Natural killer cell (primary cell): Measurements from ENCODE around the gene TMEM171. TPM values are rescaled to one million over a fixed set of nuclear protein-coding genes. Genes with fewer than 3 reads are reported as not detected.

Experiments
- ATAC-seq, 3 donors: fragments of 150-1000 bp in 2 of 3; fragments of 200-7000 bp in 1 of 3; cut with Tn5 transposase; 1 replicate in 1 of 3; 2 replicates in 2 of 3; pipeline ENCODE4 v1.10.0; 2021; ENCODE audit warnings: mild to moderate bottlenecking in 2 of 3, moderate library complexity in 2 of 3
- DNase-seq, 2 donors: peaks; one replicate each; pipeline versions ENCODE4 v3.0.0 to v3.0.0-alpha.2; 2013 to 2021; ENCODE audit warnings: mixed read lengths in 1 of 2
- H3K27ac ChIP-seq: one replicate; pipeline ENCODE4 v1.5.1; 2013; ENCODE audit warnings: mild to moderate bottlenecking, low read length
- H3K27me3 ChIP-seq: one replicate; pipeline ENCODE4 v1.6.1; 2013; ENCODE audit warnings: low read length; ENCODE audit not compliant: control insufficient read depth, insufficient read depth
- H3K36me3 ChIP-seq: one replicate; pipeline ENCODE4 v1.6.1; 2013; ENCODE audit warnings: low read length; ENCODE audit not compliant: control insufficient read depth, insufficient read depth
- H3K4me1 ChIP-seq: one replicate; pipeline ENCODE4 v1.6.1; 2013; ENCODE audit warnings: low read length; ENCODE audit not compliant: control insufficient read depth, insufficient read depth
- H3K4me3 ChIP-seq: one replicate; pipeline ENCODE4 v1.5.1; 2013; ENCODE audit warnings: low read length
- H3K9me3 ChIP-seq: one replicate; pipeline ENCODE4 v1.6.1; 2013; ENCODE audit warnings: low read length; ENCODE audit not compliant: control insufficient read depth, insufficient read depth
- H3K27ac Mint-ChIP-seq, 2 donors: one replicate each; pipeline ENCODE4 v1.8.0; 2022; ENCODE audit warnings: mild to moderate bottlenecking in 2 of 2, mixed read lengths in 2 of 2, moderate library complexity in 1 of 2
- H3K27me3 Mint-ChIP-seq, 2 donors: one replicate each; pipeline ENCODE4 v1.8.0; 2022; ENCODE audit warnings: low read depth in 2 of 2, mixed read lengths in 2 of 2
- H3K36me3 Mint-ChIP-seq: one replicate; pipeline ENCODE4 v1.8.0; 2022; ENCODE audit warnings: mixed read lengths
- H3K4me1 Mint-ChIP-seq, 2 donors: one replicate each; pipeline ENCODE4 v1.8.0; 2022; ENCODE audit warnings: mixed read lengths in 2 of 2
- H3K4me3 Mint-ChIP-seq: one replicate; pipeline ENCODE4 v1.8.0; 2022; ENCODE audit warnings: mild to moderate bottlenecking, moderate library complexity, mixed read lengths
- H3K9me3 Mint-ChIP-seq, 2 donors: one replicate each; pipeline ENCODE4 v1.8.0; 2022; ENCODE audit warnings: mixed read lengths in 2 of 2
- WGBS: methylation state at CpG from one replicate; pipeline ENCODE4 v1.1.7; 2013; ENCODE audit warnings: missing lambda C conversion rate; ENCODE audit not compliant: insufficient coverage; 5-methylcytosine and 5-hydroxymethylcytosine counted together
- intact Hi-C: fragments of 100-400 bp; cut with micrococcal nuclease; formaldehyde crosslinking; loops from one replicate; pipeline ENCODE4 v1.14.2; 2022
- total RNA-seq, 4 donors: library from RNA; stranded (reverse); fragments of 120-200 nt in 1 of 4; gene quantifications; one replicate each; pipeline versions ENCODE4 v1.2.3 to v1.2.4, GENCODE V29; 2013 to 2022
- TF ChIP-seq, protein P1 (sequence below): fragments of 200-600 bp; IDR thresholded peaks from one replicate; pipeline ENCODE4 v1.8.0; 2022; ENCODE audit warnings: antibody characterized with exemption

The TMEM171 gene
- total RNA-seq, 3 donors from 2014 or later (not counting 1 experiment from before 2014, with no cell fraction given): 0.42 to 2.1 (median 0.88) TPM

GRCh38 chr5:73149540-73149939 lies 29.2 kb downstream of the TMEM171 start:
- TF ChIP-seq, protein P1, sequence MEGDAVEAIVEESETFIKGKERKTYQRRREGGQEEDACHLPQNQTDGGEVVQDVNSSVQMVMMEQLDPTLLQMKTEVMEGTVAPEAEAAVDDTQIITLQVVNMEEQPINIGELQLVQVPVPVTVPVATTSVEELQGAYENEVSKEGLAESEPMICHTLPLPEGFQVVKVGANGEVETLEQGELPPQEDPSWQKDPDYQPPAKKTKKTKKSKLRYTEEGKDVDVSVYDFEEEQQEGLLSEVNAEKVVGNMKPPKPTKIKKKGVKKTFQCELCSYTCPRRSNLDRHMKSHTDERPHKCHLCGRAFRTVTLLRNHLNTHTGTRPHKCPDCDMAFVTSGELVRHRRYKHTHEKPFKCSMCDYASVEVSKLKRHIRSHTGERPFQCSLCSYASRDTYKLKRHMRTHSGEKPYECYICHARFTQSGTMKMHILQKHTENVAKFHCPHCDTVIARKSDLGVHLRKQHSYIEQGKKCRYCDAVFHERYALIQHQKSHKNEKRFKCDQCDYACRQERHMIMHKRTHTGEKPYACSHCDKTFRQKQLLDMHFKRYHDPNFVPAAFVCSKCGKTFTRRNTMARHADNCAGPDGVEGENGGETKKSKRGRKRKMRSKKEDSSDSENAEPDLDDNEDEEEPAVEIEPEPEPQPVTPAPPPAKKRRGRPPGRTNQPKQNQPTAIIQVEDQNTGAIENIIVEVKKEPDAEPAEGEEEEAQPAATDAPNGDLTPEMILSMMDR: no peak
- WGBS: 68% methylated on average over 3 of the region's 3 CpGs
- Mint-ChIP-seq H3K27me3 (peaks cover 17 to 23% of the 10 kb centered on the region in 2 donors), H3K4me3 (no peak overlapping the region), H3K36me3 (no peaks in the 10 kb centered on the region), H3K27ac (no peak overlapping the region), H3K4me1 (peaks cover 6 to 8% of the 10 kb centered on the region in 2 donors), H3K9me3 (no peaks in the 10 kb centered on the region)
- no peak for ATAC-seq
- no peak for DNase-seq
- Histone ChIP-seq H3K4me3 (no peak overlapping the region), H3K36me3 (no peaks in the 10 kb centered on the region), H3K9me3 (no peaks in the 10 kb centered on the region), H3K27me3 (no peaks in the 10 kb centered on the region), H3K4me1 (peaks cover 5% of the 10 kb centered on the region), H3K27ac (no peak overlapping the region)
- intact Hi-C loops: no loop called here

GRCh38 chr5:73150876-73151275 lies 30.5 kb downstream of the TMEM171 start:
- no peaks in the 10 kb centered on the region for H3K36me3 ChIP-seq
- Mint-ChIP-seq H3K4me3 (no peak overlapping the region), H3K36me3 (no peaks in the 10 kb centered on the region), H3K27me3 (peaks cover 14 to 22% of the 10 kb centered on the region in 2 donors), H3K4me1 (peaks cover 6 to 8% of the 10 kb centered on the region in 2 donors), H3K27ac (no peak overlapping the region), H3K9me3 (no peaks in the 10 kb centered on the region)
- H3K9me3 ChIP-seq: no peaks in the 10 kb centered on the region
- no peak overlapping the region for H3K27ac ChIP-seq
- intact Hi-C loops: no loop called here
- DNase-seq (no peak), ATAC-seq (no peak)
- no peak overlapping the region for H3K4me3 ChIP-seq
- H3K4me1 ChIP-seq: peaks cover 5% of the 10 kb centered on the region
- H3K27me3 ChIP-seq: peaks cover 6% of the 10 kb centered on the region
- TF ChIP-seq, protein P1: no peak
- WGBS: 83% methylated on average over 7 of the region's 7 CpGs

- no peak overlapping the region for H3K27ac ChIP-seq
- H3K36me3 Mint-ChIP-seq: no peaks in the 10 kb centered on the region
- WGBS: 83% methylated on average over 5 of the region's 5 CpGs
- intact Hi-C loops: no loop called here
- no peak overlapping the region for H3K4me3 Mint-ChIP-seq
- no peak overlapping the region for H3K4me3 ChIP-seq
- no peaks in the 10 kb centered on the region for H3K36me3 ChIP-seq
- H3K27ac Mint-ChIP-seq: no peak overlapping the region
- peaks cover 13% of the 10 kb centered on the region for H3K27me3 ChIP-seq
- H3K4me1 Mint-ChIP-seq: peaks cover 6 to 8% of the 10 kb centered on the region in 2 donors
- H3K27me3 Mint-ChIP-seq: peaks cover 10 to 25% of the 10 kb centered on the region in 2 donors
- H3K9me3 Mint-ChIP-seq: no peaks in the 10 kb centered on the region
- peaks cover 5% of the 10 kb centered on the region for H3K4me1 ChIP-seq
- DNase-seq (no peak), ATAC-seq (no peak)
- H3K9me3 ChIP-seq: no peaks in the 10 kb centered on the region
- TF ChIP-seq, protein P1: no peak
These were observed 31.5 kb downstream of the TMEM171 start for GRCh38 chr5:73151766-73152410.
